Chondrocyte (in vitro differentiated cells): ENCODE results near the gene SNN. TPM values are rescaled to one million over a fixed set of nuclear protein-coding genes. Genes with fewer than 3 reads are reported as not detected.

Source experiments
- DNase-seq: peaks from one replicate; pipeline ENCODE4 v3.0.0; 2021; ENCODE audit warnings: mixed read lengths, low spot score
- H3K27ac Mint-ChIP-seq: one replicate; pipeline ENCODE4 v1.8.0; 2021; ENCODE audit warnings: mild to moderate bottlenecking, moderate library complexity, mixed read lengths; ENCODE audit not compliant: unreplicated experiment
- H3K27me3 Mint-ChIP-seq: 2 replicates; pipeline ENCODE4 v1.8.0; 2021; ENCODE audit warnings: low read depth, mixed read lengths
- H3K36me3 Mint-ChIP-seq: 2 replicates; pipeline ENCODE4 v1.8.0; 2021; ENCODE audit warnings: low read depth, mixed read lengths
- H3K4me1 Mint-ChIP-seq: 2 replicates; pipeline ENCODE4 v1.8.0; 2021; ENCODE audit warnings: low read depth, mild to moderate bottlenecking, mixed read lengths
- H3K4me3 Mint-ChIP-seq: one replicate; pipeline ENCODE4 v1.8.0; 2021; ENCODE audit warnings: mild to moderate bottlenecking, moderate library complexity, mixed read lengths; ENCODE audit not compliant: unreplicated experiment
- H3K9me3 Mint-ChIP-seq: 2 replicates; pipeline ENCODE4 v1.8.0; 2021; ENCODE audit warnings: low read depth, mixed read lengths
- CTCF ChIP-seq: fragments of 200-600 bp; sonication (generic); IDR thresholded peaks from 2 replicates; pipeline ENCODE4 v1.5.0; 2021; ENCODE audit warnings: antibody characterized with exemption, mild to moderate bottlenecking, moderate library complexity
- total RNA-seq: library from RNA; stranded (reverse); gene quantifications from 3 replicates; pipeline ENCODE4 v1.2.1, GENCODE V29; 2021

Gene SNN
- total RNA-seq, 1 donor from 2014 or later = 15.3 TPM

- Mint-ChIP-seq H3K9me3 (peaks cover 4% of the 10 kb centered on the region), H3K27me3 (no peaks in the 10 kb centered on the region), H3K36me3 (peaks cover 1% of the 10 kb centered on the region), H3K4me3 (peak overlapping the region; percentile 23), H3K27ac (peak overlapping the region; percentile 87), H3K4me1 (peaks cover 39% of the 10 kb centered on the region)
- TF ChIP-seq CTCF = no peak
- no peak for DNase-seq
These were observed 46.2 kb upstream of the SNN start for GRCh38 chr16:11621920-11622651.

- H3K9me3 Mint-ChIP-seq = peaks cover 4% of the 10 kb centered on the region
- no peak overlapping the region for H3K27ac Mint-ChIP-seq
- TF ChIP-seq CTCF = no peak
- DNase-seq = no peak
- H3K27me3 Mint-ChIP-seq = no peaks in the 10 kb centered on the region
- H3K4me3 Mint-ChIP-seq = no peak overlapping the region
- H3K4me1 Mint-ChIP-seq = peaks cover 51% of the 10 kb centered on the region
- H3K36me3 Mint-ChIP-seq = peaks cover 1% of the 10 kb centered on the region
These were observed 44.0 kb upstream of the SNN start for GRCh38 chr16:11624205-11624604.

- no peak overlapping the region for H3K27ac Mint-ChIP-seq
- no peaks in the 10 kb centered on the region for H3K27me3 Mint-ChIP-seq
- H3K4me1 Mint-ChIP-seq = peaks cover 55% of the 10 kb centered on the region
- H3K36me3 Mint-ChIP-seq = peaks cover 1% of the 10 kb centered on the region
- H3K9me3 Mint-ChIP-seq = peaks cover 4% of the 10 kb centered on the region
- TF ChIP-seq CTCF = no peak
- no peak overlapping the region for H3K4me3 Mint-ChIP-seq
- no peak for DNase-seq
These were observed 43.3 kb upstream of the SNN start for GRCh38 chr16:11624636-11625607.

GRCh38 chr16:11625769-11626168 lies 42.5 kb upstream of the SNN start:
- H3K9me3 Mint-ChIP-seq = no peaks in the 10 kb centered on the region
- H3K36me3 Mint-ChIP-seq = no peaks in the 10 kb centered on the region
- no peak overlapping the region for H3K27ac Mint-ChIP-seq
- DNase-seq = no peak
- H3K4me3 Mint-ChIP-seq = no peak overlapping the region
- H3K27me3 Mint-ChIP-seq = no peaks in the 10 kb centered on the region
- peaks cover 63% of the 10 kb centered on the region for H3K4me1 Mint-ChIP-seq
- TF ChIP-seq CTCF = no peak

- peaks cover 68% of the 10 kb centered on the region for H3K4me1 Mint-ChIP-seq
- TF ChIP-seq CTCF = no peak
- H3K27ac Mint-ChIP-seq = peak overlapping the region; percentile 61
- no peaks in the 10 kb centered on the region for H3K27me3 Mint-ChIP-seq
- no peak for DNase-seq
- no peaks in the 10 kb centered on the region for H3K36me3 Mint-ChIP-seq
- no peak overlapping the region for H3K4me3 Mint-ChIP-seq
- no peaks in the 10 kb centered on the region for H3K9me3 Mint-ChIP-seq
These were observed 41.5 kb upstream of the SNN start for GRCh38 chr16:11626657-11627291.
